GM12872 (cell line): ENCODE results near the gene RNF14.

ENCODE experiments used
- TF ChIP-seq, protein P1 (sequence below): IDR thresholded peaks from 3 replicates; pipeline ENCODE4 v1.5.1; 2011; ENCODE audit warnings: low read depth, mild to moderate bottlenecking, low read length, moderate library complexity; ENCODE audit not compliant: insufficient read depth

Gene RNF14

DNA sequence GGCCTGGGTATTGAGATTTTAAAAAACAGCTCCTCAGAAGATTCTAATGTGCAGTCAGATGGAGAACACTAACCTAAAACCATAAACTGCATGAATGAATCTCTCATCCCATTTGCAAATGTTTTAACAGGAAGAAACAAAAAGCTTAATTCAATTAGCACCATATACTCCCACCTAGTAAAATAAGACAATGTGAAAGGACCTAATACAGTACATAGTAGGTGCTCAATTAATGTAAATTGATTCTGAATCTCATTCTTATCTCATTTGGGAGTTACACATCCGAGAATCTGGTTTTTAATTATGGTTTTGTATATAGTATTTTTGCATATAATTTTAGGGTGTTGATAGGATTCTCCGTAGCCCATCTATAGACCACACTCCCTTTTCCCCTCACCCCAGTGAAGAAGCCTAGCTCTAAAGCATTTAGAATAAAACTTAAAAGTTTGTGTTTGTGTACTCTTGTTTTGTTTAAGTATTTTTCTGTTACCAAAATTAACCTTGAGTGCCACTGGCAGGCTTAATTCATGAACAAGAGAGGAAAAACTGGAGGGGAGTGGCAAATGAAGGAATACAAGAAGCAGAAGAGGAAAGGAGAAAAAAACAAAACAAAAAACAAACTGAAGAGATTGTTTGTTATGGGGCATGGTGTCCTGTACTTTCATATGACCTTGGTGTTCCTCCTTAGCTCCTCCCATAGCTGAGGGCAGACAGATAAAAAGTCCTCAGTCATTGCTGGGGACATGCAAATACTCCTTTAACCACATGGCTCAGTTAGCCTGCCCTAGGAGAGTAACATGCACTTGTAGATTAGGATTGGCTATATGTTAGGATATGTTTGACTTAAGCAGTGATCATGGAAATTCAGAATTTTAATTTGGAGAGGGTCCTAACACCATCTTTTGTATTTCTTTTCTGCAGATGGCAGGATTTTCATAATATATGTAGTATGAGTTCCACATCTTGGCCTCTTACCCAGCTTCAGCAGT is 1.2 kb downstream of the RNF14 start:
- TF ChIP-seq, protein P1, sequence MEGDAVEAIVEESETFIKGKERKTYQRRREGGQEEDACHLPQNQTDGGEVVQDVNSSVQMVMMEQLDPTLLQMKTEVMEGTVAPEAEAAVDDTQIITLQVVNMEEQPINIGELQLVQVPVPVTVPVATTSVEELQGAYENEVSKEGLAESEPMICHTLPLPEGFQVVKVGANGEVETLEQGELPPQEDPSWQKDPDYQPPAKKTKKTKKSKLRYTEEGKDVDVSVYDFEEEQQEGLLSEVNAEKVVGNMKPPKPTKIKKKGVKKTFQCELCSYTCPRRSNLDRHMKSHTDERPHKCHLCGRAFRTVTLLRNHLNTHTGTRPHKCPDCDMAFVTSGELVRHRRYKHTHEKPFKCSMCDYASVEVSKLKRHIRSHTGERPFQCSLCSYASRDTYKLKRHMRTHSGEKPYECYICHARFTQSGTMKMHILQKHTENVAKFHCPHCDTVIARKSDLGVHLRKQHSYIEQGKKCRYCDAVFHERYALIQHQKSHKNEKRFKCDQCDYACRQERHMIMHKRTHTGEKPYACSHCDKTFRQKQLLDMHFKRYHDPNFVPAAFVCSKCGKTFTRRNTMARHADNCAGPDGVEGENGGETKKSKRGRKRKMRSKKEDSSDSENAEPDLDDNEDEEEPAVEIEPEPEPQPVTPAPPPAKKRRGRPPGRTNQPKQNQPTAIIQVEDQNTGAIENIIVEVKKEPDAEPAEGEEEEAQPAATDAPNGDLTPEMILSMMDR, result no peak

- TF ChIP-seq, protein P1, result no peak
These were observed 5.1 kb downstream of the RNF14 start for GRCh38 chr5:141973871-141974595.

DNA sequence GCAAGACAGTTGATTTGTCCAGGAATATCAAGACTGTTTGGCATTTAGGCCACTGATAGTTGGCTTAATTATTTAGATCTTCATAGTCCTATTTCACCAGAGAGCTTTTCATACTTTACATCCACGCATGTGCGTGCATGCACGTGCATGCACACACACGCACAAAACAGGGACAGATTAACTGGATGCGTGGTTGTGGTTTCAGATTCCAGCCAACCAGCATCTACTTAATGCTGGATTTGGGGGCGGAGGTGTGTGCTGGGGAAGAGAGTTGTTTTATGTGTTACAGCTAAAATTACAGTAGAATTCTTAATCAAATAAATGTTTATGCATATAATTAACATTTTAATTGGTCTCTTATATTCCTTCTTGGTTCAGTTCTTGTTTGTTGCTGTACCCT is 7.3 kb downstream of the RNF14 start:
- TF ChIP-seq, protein P1, result no peak

DNA sequence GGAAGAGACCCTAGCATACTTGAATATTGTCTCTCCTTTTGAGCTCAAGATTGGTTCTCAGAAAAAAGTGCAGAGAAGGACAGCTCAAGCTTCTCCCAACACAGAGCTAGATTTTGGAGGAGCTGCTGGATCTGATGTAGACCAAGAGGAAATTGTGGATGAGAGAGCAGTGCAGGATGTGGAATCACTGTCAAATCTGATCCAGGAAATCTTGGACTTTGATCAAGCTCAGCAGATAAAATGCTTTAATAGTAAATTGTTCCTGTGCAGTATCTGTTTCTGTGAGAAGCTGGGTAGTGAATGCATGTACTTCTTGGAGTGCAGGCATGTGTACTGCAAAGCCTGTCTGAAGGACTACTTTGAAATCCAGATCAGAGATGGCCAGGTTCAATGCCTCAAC is 9.5 kb downstream of the RNF14 start:
- TF ChIP-seq, protein P1, result no peak

DNA sequence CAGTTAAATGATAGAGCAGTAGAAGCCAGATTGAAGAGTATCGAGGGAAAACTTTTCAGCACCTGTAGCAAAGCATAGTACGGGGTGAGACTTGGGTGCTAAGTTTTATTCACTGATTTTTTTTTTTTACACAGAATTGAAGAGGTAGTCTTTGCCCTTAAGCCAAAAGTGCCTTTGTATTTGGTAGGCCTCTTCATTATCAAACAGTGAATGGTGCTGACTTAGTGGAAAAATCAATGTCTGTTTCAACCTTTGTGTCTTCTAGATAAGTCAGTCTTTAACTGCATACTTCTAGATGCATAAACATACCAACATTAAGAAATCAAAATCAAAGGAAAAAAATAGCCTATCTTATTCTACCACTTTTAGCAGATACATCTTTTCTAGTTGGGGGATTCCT is 13.7 kb downstream of the RNF14 start:
- TF ChIP-seq, protein P1, result no peak

- TF ChIP-seq, protein P1, result no peak
These were observed 17.2 kb downstream of the RNF14 start for GRCh38 chr5:141986072-141986471.

DNA sequence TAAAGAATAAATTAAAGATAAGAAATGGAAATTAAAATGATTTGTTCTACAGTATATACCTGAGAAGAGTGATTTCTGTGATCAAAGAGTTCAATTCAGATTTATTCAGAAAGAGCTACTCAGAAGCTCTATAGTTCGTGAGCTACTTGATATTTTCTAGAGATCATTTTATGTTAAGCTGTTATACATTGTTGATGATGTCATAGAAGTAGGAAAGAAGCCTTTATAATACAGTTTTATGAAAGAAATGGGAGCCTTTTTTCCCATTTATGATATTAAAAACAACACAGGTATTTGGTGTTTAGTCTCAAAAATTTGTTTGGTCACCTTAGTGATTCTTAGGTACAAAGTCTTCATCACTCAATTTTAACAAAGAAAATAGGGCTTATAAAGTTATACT is 20.8 kb downstream of the RNF14 start:
- TF ChIP-seq, protein P1, result no peak
